ENCODE measurements around the gene CD226.
"Not testable (repeated sequence)": the region's sequence is repeated elsewhere in the genome, so short reads cannot be mapped to it uniquely, and the experiment has no call there.

Gene CD226

GRCh38 chr18:69985239-69985638, 37.6 kb upstream of the CD226 start:
- no peak for DNase-seq (ENCODE audit: low read depth)
- H3K4me3 ChIP-seq (ENCODE audit: low read depth, low read length), result no peak overlapping the region
- TF ChIP-seq CTCF (IDR thresholded peaks at IDR 0.05; ENCODE audit: insufficient read depth, low read depth, low read length, missing control alignments), result no peak

- DNase-seq (ENCODE audit: low read depth), result no peak
- no peak overlapping the region for H3K4me3 ChIP-seq (ENCODE audit: low read depth, low read length)
- TF ChIP-seq CTCF (IDR thresholded peaks at IDR 0.05; ENCODE audit: insufficient read depth, low read depth, low read length, missing control alignments), result no peak
Measured at GRCh38 chr18:69982417-69982816, 34.7 kb upstream of the CD226 start.

DNA sequence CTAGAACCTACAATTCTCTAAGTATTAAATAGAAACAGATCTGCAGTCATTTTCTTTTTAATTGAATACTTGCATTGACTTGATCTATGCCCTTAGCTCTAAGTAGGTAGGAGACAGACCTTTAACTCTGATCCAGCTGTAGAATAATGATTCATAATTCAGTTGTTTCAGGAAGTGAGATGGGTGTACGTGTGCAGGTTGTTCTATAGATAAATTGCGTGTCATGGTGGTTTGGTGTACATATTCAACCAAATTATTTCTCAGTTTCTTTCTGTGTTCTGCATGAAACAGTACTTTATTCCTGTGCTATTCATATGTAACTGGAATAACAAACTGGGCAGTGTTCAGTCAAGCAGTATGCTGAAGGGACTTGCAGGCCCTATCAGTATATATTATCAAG, 34.3 kb upstream of the CD226 start:
- TF ChIP-seq CTCF (IDR thresholded peaks at IDR 0.05; ENCODE audit: insufficient read depth, low read depth, low read length, missing control alignments), result no peak
- DNase-seq (ENCODE audit: low read depth), result peak; percentile 39
- H3K4me3 ChIP-seq (ENCODE audit: low read depth, low read length), result peak overlapping the region; percentile 9; the same call in 1 of the 2 replicates

- DNase-seq (ENCODE audit: low read depth), result peak; percentile 25
Measured at GRCh38 chr18:69980982-69981804, 33.5 kb upstream of the CD226 start.

GRCh38 chr18:69980509-69980908, 32.8 kb upstream of the CD226 start:
- H3K4me3 ChIP-seq (ENCODE audit: low read depth, low read length), result no peak overlapping the region
- DNase-seq (ENCODE audit: low read depth), result no peak
- no peak for TF ChIP-seq CTCF (IDR thresholded peaks at IDR 0.05; ENCODE audit: insufficient read depth, low read depth, low read length, missing control alignments)

More at GRCh38 chr18:69980982-69981804, 33.5 kb upstream of the CD226 start:
- H3K4me3 ChIP-seq (ENCODE audit: low read depth, low read length), result peak overlapping the region; percentile 9; the same call in 1 of the 2 replicates
- no peak for TF ChIP-seq CTCF (IDR thresholded peaks at IDR 0.05; ENCODE audit: insufficient read depth, low read depth, low read length, missing control alignments)

DNA sequence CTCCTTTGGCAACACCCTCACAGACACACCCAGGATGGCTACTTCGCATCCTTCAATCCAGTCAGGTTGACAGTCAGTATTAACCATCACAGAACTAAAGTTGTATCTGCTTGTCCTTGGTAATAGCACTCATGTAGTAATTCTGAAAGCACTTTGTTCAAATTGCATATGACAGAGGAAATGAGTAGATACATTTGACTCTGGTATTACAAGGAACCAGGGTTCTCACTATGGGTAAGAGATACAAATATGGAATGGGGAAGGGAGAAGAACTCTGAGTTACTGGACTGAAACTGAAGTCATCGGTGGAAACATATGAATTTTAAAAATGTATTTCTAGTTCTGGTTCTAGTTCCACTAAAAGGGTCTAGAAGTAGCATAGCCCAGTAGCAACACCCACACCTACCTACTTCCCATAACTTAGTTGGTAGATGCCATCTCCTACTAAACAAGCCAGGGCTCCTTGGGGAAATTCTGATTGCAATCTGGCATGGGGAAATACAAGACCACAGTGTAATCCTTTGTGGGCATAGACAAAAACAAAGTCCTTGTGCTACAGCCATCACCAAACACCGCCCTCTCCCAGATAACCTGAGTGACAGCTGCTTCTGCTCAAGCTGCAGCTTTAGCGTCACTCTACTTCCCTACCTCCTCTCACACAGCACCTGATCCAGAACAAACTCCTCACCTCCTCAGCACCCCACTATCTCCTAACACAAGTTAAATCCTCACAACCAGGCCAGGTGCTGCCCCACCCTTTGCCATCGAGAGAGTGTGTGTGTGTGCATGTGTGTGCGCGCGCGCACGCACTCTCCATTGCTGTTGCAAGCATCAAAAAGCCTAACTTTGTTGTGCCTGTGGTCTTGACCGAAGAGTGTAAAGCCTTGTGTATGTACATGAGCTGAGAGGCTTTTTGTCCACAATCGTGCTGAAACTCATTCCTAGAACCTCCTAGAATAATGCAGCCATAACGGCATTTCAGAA, 31.4 kb upstream of the CD226 start:
- no peak for TF ChIP-seq CTCF (IDR thresholded peaks at IDR 0.05; ENCODE audit: insufficient read depth, low read depth, low read length, missing control alignments)
- peak; percentile 57 for DNase-seq (ENCODE audit: low read depth)
- no peak overlapping the region for H3K4me3 ChIP-seq (ENCODE audit: low read depth, low read length)

DNA sequence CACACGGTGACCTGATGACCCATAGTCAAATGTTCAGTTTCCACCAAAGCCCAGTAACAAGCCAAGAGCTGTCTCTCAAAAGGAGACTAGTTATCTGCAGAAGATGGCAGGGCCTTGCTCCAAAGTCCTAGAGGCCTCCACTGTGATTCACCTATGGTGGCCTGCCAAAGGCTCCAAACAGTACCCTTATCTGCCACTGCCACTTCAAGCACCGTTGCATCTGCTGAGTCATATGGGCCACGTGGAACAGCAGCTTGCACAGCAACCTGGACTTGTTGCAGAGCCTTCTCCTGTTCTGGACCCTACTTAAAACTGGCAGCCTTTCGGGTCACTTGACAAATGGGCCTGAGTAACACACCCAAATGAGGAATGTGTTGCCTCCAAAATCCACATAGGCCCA, 27.6 kb upstream of the CD226 start:
- H3K4me3 ChIP-seq (ENCODE audit: low read depth, low read length); DNase-seq (ENCODE audit: low read depth): not testable (repeated sequence)
